Measurements from ENCODE around the gene NUP93. TPM values are rescaled to one million over a fixed set of nuclear protein-coding genes. Genes with fewer than 3 reads are reported as not detected.

The NUP93 gene
- total and polyA plus RNA-seq, 4 donors: 27.4 to 59.9 (median 51.2) TPM

- no peak overlapping the region for H3K27ac ChIP-seq (ENCODE audit: low read depth in 1 of 2, low read length in 1 of 2)
- no peak for TF ChIP-seq CTCF (IDR thresholded peaks at IDR 0.05; ENCODE audit: control extremely low read depth, extremely low read depth)
Observed at GRCh38 chr16:56880176-56880575, 150.2 kb downstream of the NUP93 start.

GRCh38 chr16:56880685-56881084, 150.8 kb downstream of the NUP93 start:
- no peak for ATAC-seq (ENCODE audit: insufficient read depth, low FRiP score)
- Histone ChIP-seq H3K9ac (ENCODE audit: insufficient read depth in 1 of 2, low read length in 2 of 2) (no peak overlapping the region), H3K27ac (ENCODE audit: low read depth in 1 of 2, low read length in 1 of 2) (no peak overlapping the region), H3K36me3 (ENCODE audit: control insufficient read depth in 4 of 4, insufficient read depth in 4 of 4, low read length in 4 of 4) (no peaks in the 10 kb centered on the region), H3K4me1 (ENCODE audit: control insufficient read depth in 5 of 5, insufficient read depth in 5 of 5, low read length in 5 of 5) (no peaks in the 10 kb centered on the region), H3K9me3 (ENCODE audit: control insufficient read depth in 4 of 4, insufficient read depth in 3 of 4, low read length in 3 of 4) (no peaks in the 10 kb centered on the region), H3K4me3 (no peak overlapping the region), H3K27me3 (ENCODE audit: control insufficient read depth in 3 of 3, insufficient read depth in 3 of 3, low read length in 2 of 3) (no peaks in the 10 kb centered on the region)
- 92 to 96% methylated on average over 4 of the region's 4 CpGs for WGBS, 2 donors
- TF ChIP-seq CTCF (IDR thresholded peaks at IDR 0.05; ENCODE audit: control extremely low read depth, extremely low read depth): no peak
- DNase-seq: no peak

More at GRCh38 chr16:56880176-56880575, 150.2 kb downstream of the NUP93 start:
- H3K36me3 ChIP-seq (ENCODE audit: control insufficient read depth in 4 of 4, insufficient read depth in 4 of 4, low read length in 4 of 4): no peaks in the 10 kb centered on the region
- no peaks in the 10 kb centered on the region for H3K9me3 ChIP-seq (ENCODE audit: control insufficient read depth in 4 of 4, insufficient read depth in 3 of 4, low read length in 3 of 4)
- no peaks in the 10 kb centered on the region for H3K4me1 ChIP-seq (ENCODE audit: control insufficient read depth in 5 of 5, insufficient read depth in 5 of 5, low read length in 5 of 5)
- DNase-seq (no peak), ATAC-seq (ENCODE audit: insufficient read depth, low FRiP score) (no peak)
- no peak overlapping the region for H3K4me3 ChIP-seq
- H3K27me3 ChIP-seq (ENCODE audit: control insufficient read depth in 3 of 3, insufficient read depth in 3 of 3, low read length in 2 of 3): no peaks in the 10 kb centered on the region
- WGBS, 2 donors: 93 to 95% methylated on average over 12 of the region's 12 CpGs
- H3K9ac ChIP-seq (ENCODE audit: insufficient read depth in 1 of 2, low read length in 2 of 2): no peak overlapping the region

GRCh38 chr16:56882077-56882800, 152.3 kb downstream of the NUP93 start:
- Histone ChIP-seq H3K9ac (ENCODE audit: insufficient read depth in 1 of 2, low read length in 2 of 2) (no peak overlapping the region), H3K27me3 (ENCODE audit: control insufficient read depth in 3 of 3, insufficient read depth in 3 of 3, low read length in 2 of 3) (no peaks in the 10 kb centered on the region), H3K27ac (ENCODE audit: low read depth in 1 of 2, low read length in 1 of 2) (no peak overlapping the region), H3K4me3 (no peak overlapping the region), H3K4me1 (ENCODE audit: control insufficient read depth in 5 of 5, insufficient read depth in 5 of 5, low read length in 5 of 5) (no peaks in the 10 kb centered on the region), H3K36me3 (ENCODE audit: control insufficient read depth in 4 of 4, insufficient read depth in 4 of 4, low read length in 4 of 4) (no peaks in the 10 kb centered on the region), H3K9me3 (ENCODE audit: control insufficient read depth in 4 of 4, insufficient read depth in 3 of 4, low read length in 3 of 4) (no peaks in the 10 kb centered on the region)
- WGBS, 2 donors: 89 to 94% methylated on average over 8 of the region's 8 CpGs
- TF ChIP-seq CTCF (IDR thresholded peaks at IDR 0.05; ENCODE audit: control extremely low read depth, extremely low read depth): no peak
- no peak for ATAC-seq (ENCODE audit: insufficient read depth, low FRiP score)
- DNase-seq: no peak

- H3K9ac ChIP-seq (ENCODE audit: insufficient read depth in 1 of 2, low read length in 2 of 2): no peak overlapping the region
- no peaks in the 10 kb centered on the region for H3K36me3 ChIP-seq (ENCODE audit: control insufficient read depth in 4 of 4, insufficient read depth in 4 of 4, low read length in 4 of 4)
- 91 to 100% methylated on average over 2 of the region's 2 CpGs for WGBS, 2 donors
- H3K27ac ChIP-seq (ENCODE audit: low read depth in 1 of 2, low read length in 1 of 2): no peak overlapping the region
- H3K9me3 ChIP-seq (ENCODE audit: control insufficient read depth in 4 of 4, insufficient read depth in 3 of 4, low read length in 3 of 4): no peaks in the 10 kb centered on the region
- TF ChIP-seq CTCF (IDR thresholded peaks at IDR 0.05; ENCODE audit: control extremely low read depth, extremely low read depth): no peak
- no peak overlapping the region for H3K4me3 ChIP-seq
- H3K4me1 ChIP-seq (ENCODE audit: control insufficient read depth in 5 of 5, insufficient read depth in 5 of 5, low read length in 5 of 5): no peaks in the 10 kb centered on the region
- no peaks in the 10 kb centered on the region for H3K27me3 ChIP-seq (ENCODE audit: control insufficient read depth in 3 of 3, insufficient read depth in 3 of 3, low read length in 2 of 3)
- ATAC-seq (ENCODE audit: insufficient read depth, low FRiP score): no peak
- DNase-seq: no peak
Observed at GRCh38 chr16:56883586-56883985, 153.7 kb downstream of the NUP93 start.
